Coronary artery (tissue), 2 donors: ENCODE data around the gene DCDC2C.

ENCODE experiments used
- DNase-seq: peaks from one replicate; pipeline ENCODE4 v3.0.0-alpha.2; 2017; ENCODE audit warnings: low spot score
- H3K27ac ChIP-seq, 2 donors: fragments of 200-600 bp; sonication (generic); one replicate each; pipeline ENCODE4 v1.5.1; 2016 to 2019
- H3K4me3 ChIP-seq: fragments of 200-600 bp; sonication (generic); 2 replicates; pipeline ENCODE4 v1.5.1; 2016; ENCODE audit warnings: mild to moderate bottlenecking, moderate library complexity
- TF ChIP-seq, protein P1 (sequence below): fragments of 200-600 bp; sonication (generic); IDR thresholded peaks from one replicate; pipeline ENCODE4 v1.5.1; 2019; ENCODE audit warnings: antibody characterized with exemption

Gene DCDC2C

DNA sequence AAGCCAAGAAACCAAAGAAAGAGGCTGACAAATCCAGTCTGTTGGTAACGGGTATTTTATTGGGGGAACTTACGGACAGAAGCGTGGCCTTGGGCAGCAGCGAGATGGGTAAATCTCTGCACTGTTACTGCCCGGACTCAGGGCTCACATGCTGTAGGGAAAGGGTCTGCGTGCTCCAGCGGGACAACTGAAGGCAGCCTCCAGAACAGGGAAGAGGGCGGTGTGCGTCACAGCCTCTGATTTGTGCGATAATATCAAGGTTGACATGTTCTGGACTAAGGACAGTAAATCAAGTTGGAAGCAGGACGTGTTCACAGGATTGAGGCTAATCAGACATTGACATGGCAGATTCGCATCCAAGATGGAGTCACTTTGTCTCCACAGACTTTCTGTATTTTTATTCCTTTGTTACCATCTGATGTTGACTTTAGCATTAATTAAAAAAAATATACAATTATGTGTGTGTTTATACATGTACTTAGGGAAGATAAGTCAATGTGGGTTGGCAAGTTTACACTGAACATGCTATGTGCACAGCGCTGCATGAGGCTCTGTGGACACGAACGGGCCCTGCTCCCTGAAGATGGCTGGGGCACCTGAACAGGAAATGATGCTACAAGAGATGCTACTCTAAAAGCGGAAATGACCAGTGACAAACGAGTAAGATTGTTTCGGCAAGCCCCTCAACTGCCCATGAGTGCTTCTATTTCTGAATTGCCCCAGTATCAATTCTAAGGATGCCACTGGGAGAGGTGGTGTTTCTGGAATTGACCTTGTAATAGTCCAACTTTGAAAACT is 22.6 kb upstream of the DCDC2C start:
- no peak overlapping the region for H3K4me3 ChIP-seq
- H3K27ac ChIP-seq: no peak overlapping the region
- no peak for DNase-seq
- TF ChIP-seq, protein P1, sequence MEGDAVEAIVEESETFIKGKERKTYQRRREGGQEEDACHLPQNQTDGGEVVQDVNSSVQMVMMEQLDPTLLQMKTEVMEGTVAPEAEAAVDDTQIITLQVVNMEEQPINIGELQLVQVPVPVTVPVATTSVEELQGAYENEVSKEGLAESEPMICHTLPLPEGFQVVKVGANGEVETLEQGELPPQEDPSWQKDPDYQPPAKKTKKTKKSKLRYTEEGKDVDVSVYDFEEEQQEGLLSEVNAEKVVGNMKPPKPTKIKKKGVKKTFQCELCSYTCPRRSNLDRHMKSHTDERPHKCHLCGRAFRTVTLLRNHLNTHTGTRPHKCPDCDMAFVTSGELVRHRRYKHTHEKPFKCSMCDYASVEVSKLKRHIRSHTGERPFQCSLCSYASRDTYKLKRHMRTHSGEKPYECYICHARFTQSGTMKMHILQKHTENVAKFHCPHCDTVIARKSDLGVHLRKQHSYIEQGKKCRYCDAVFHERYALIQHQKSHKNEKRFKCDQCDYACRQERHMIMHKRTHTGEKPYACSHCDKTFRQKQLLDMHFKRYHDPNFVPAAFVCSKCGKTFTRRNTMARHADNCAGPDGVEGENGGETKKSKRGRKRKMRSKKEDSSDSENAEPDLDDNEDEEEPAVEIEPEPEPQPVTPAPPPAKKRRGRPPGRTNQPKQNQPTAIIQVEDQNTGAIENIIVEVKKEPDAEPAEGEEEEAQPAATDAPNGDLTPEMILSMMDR: no peak

DNA sequence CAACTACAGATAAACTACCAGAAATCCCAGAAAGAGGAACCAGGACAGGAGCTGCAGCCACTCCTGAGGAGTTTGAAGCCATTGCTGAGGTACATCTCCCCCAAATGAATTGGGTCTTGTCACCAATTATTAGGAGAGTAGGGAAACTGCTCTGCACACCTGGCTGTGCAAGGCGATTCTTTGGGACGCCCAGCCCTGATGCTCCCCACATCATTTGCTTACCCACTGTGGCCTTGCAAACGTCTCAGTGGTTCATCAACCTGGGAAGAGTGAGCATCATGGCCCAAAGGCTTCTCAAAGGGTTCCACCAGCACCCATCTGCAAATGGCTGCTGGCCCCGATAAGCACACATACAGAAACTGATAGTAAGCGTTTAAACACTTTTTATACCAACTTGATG is 21.8 kb upstream of the DCDC2C start:
- Histone ChIP-seq H3K27ac (no peak overlapping the region), H3K4me3 (no peak overlapping the region)
- no peak for DNase-seq
- TF ChIP-seq, protein P1: no peak

DNA sequence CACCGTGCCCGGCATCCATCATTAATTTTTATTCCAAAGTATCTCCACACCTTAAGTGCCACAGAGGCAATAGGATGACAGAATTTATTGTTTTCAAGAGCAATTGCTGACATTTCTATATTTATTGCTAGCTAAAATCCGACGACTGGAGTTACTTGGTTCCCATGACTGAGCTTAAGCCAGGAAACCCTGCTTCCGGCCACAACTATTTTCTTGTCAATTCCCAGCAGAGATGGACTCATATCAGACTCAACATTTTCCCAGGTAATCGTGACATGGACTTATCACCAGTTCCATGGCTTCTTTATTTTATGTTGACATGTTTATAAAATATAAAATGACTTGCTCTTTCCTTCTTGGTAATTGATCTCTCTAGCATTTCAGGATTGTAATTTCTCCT is 20.6 kb upstream of the DCDC2C start:
- Histone ChIP-seq H3K4me3 (no peak overlapping the region), H3K27ac (no peak overlapping the region)
- no peak for DNase-seq
- TF ChIP-seq, protein P1: no peak

DNA sequence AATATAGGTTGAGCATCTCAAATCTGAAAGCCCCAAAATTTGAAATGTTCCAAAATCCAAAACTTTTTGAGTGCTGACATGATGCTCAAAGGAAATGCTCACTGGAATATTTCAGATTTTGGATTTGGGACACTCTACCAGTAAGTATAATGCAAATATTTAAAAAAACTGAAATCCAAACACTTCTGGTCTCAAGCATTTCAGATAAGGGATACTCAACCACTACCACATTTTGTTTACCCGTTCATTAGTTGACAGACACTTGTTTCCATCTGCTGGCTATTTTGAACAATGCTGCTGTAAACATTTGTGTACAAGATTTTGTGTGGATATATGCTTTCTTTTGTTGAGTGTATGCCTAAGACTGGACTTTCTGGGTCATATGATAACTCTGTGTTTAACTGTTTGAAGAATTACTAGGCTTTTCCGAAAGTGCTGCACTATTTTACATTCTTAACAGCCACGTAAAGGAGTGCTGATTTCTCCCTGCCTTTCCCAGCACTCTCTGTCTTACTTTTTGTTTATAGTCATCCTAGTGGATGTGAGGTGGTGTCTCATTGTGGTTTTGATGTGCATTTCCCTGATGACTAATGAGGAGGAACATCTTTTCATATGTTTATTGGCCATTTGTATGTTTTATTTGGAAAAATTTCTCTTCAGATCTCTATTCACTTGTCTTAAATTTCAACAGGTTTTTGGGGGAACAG is 19.5 kb upstream of the DCDC2C start:
- no peak for DNase-seq
- no peak overlapping the region for H3K27ac ChIP-seq
- TF ChIP-seq, protein P1: no peak
- H3K4me3 ChIP-seq: no peak overlapping the region

DNA sequence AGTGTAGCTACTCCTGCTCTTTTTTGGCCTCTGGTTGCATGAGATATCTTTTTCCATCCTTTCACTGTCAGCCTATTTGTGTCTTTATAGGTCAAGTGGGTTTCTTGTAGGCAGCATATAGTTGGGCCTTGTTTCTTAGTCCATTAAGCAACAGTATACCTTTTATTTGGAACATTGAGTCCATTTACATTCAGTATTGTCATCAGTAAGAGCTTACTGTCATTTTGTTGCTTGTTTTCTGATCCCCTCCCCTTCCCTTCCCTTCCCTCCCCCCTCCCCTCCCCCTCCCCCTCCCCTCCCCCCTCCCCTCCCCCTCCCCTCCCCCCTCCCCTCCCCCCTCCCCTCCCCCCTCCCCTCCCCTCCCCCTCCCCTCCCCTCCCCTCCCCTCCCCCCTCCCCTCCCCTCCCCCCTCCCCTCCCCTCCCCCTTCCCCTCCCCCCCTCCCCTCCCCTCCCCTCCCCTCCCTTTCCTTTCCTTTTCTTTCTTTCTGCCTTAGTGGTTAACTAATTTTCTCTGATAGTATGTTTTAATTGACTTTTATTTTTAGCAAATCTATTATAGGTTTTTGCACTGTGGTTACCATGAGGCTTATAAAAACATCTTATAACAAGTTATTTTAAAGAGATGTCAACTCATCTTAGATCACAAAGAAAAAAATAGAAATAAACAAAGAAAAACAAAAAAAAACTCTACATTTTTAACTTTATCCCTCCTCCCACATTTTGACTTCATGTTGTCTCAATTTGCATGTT is 13.2 kb upstream of the DCDC2C start:
- Histone ChIP-seq H3K4me3 (no peak overlapping the region), H3K27ac (no peak overlapping the region)
- no peak for DNase-seq
- TF ChIP-seq, protein P1: no peak

DNA sequence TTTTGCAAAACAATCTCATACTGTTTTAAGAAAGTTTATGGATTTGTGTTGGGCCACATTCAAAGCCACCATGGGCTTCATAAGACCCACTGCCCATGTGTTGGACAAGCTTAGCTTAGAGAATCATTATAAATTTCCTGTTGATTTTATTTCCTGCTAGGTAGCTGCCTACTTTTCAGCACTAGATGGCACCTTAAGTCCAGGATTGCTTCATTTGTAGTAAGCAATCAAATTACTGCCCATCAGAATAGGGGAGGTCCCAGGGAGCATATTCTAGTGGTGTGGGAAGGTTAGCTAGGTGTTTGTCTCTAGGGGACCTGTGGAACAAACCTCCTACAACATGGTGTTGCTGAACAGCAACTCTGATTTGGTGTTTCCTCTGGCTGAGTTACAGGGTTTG is 11.0 kb upstream of the DCDC2C start:
- no peak overlapping the region for H3K27ac ChIP-seq
- no peak overlapping the region for H3K4me3 ChIP-seq
- TF ChIP-seq, protein P1: no peak
- DNase-seq: no peak
